H1 (cell line): ENCODE measurements around the gene CPLANE2. TPM values are rescaled to one million over a fixed set of nuclear protein-coding genes. Genes with fewer than 3 reads are reported as not detected.
"Not testable (repeated sequence)": the region's sequence is repeated elsewhere in the genome, so short reads cannot be mapped to it uniquely, and the experiment has no call there.

Experiments used
- CTCF ChIA-PET: fragments of 300-600 bp; sonication (Branson Sonifier 250); formaldehyde crosslinking; loops from one replicate; lab custom pipeline; 2021; ENCODE audit not compliant: partially characterized antibody; lab: Charles Lee
- POLR2A ChIA-PET: fragments of 300-600 bp; sonication (Branson Sonifier 250); formaldehyde crosslinking; loops from one replicate; lab custom pipeline; 2021; ENCODE audit warnings: inconsistent platforms; ENCODE audit not compliant: partially characterized antibody; lab: Charles Lee
- DNase-seq, 2 experiments: peaks; one replicate each; pipeline versions ENCODE4 v3.0.0 to v3.0.0-alpha.2; 2010 to 2022; ENCODE audit warnings: low spot score in 2 of 2, low read depth in 1 of 2, mixed read lengths in 1 of 2
- FAIRE-seq: peaks from 2 replicates; lab custom pipeline; 2011; peaks lifted over from hg19 to GRCh38; lab: Jason Lieb, UNC
- H2AFZ ChIP-seq: 2 replicates; pipeline ENCODE4 v1.8.1; 2012; ENCODE audit warnings: low read length, inconsistent platforms
- H2AK5ac ChIP-seq: 2 replicates; pipeline ENCODE4 v1.6.1; 2013; ENCODE audit warnings: low read depth, low read length
- H2BK120ac ChIP-seq: replicated peaks from 2 replicates; pipeline ENCODE3; 2013; ENCODE audit warnings: low read depth, low read length, inconsistent platforms
- H2BK12ac ChIP-seq: 2 replicates; pipeline ENCODE4 v1.6.1; 2013; ENCODE audit warnings: low read depth, low read length
- H2BK15ac ChIP-seq: 2 replicates; pipeline ENCODE4 v1.6.1; 2013; ENCODE audit warnings: low read length
- H2BK20ac ChIP-seq: 2 replicates; pipeline ENCODE4 v1.6.1; 2013; ENCODE audit warnings: low read length
- H2BK5ac ChIP-seq: 2 replicates; pipeline ENCODE4 v1.6.1; 2013; ENCODE audit warnings: low read depth, low read length
- H3K14ac ChIP-seq: 2 replicates; pipeline ENCODE4 v1.6.1; 2013; ENCODE audit warnings: inconsistent platforms; ENCODE audit not compliant: insufficient read length
- H3K18ac ChIP-seq: 2 replicates; pipeline ENCODE4 v1.6.1; 2013; ENCODE audit warnings: low read length; ENCODE audit errors: extremely low read depth
- H3K23ac ChIP-seq: 2 replicates; pipeline ENCODE4 v1.6.1; 2013; ENCODE audit warnings: inconsistent platforms; ENCODE audit not compliant: insufficient read length
- H3K23me2 ChIP-seq: 2 replicates; pipeline ENCODE4 v1.6.1; 2013; ENCODE audit warnings: low read depth, low read length
- H3K27ac ChIP-seq: 2 replicates; pipeline ENCODE4 v1.6.1; 2011; ENCODE audit warnings: low read depth, low read length, inconsistent platforms
- H3K27me3 ChIP-seq, 4 experiments: replicated peaks in 1 of 4; 1 replicate in 1 of 4; 2 replicates in 3 of 4; pipeline versions ENCODE4 v1.6.1 to v1.8.1; 2011 to 2013; ENCODE audit warnings: low read length in 3 of 4, mild to moderate bottlenecking in 3 of 4, inconsistent platforms in 2 of 4, mixed read lengths in 2 of 4, moderate library complexity in 1 of 4; ENCODE audit not compliant: control insufficient read depth in 3 of 4, insufficient read depth in 3 of 4; ENCODE audit errors: extremely low read depth in 1 of 4
- H3K36me3 ChIP-seq, 4 experiments: 2 replicates each; pipeline versions ENCODE4 v1.6.1 to v1.8.1; 2011 to 2013; ENCODE audit warnings: mild to moderate bottlenecking in 4 of 4, low read length in 3 of 4, moderate library complexity in 2 of 4, control low read depth in 1 of 4, inconsistent platforms in 1 of 4; ENCODE audit not compliant: insufficient read depth in 4 of 4, control insufficient read depth in 2 of 4
- H3K4ac ChIP-seq: replicated peaks from 2 replicates; pipeline ENCODE3; 2013; ENCODE audit warnings: low read length, low read depth, mixed read lengths, inconsistent platforms; ENCODE audit not compliant: insufficient read length
- H3K4me1 ChIP-seq, 4 experiments: replicated peaks in 1 of 4; 1 replicate in 1 of 4; 2 replicates in 3 of 4; pipeline versions ENCODE4 v1.6.1 to v1.8.1; 2011 to 2013; ENCODE audit warnings: low read length in 3 of 4, inconsistent platforms in 2 of 4, mixed read lengths in 1 of 4; ENCODE audit not compliant: insufficient read depth in 4 of 4, control insufficient read depth in 3 of 4
- H3K4me2 ChIP-seq, 2 experiments: 2 replicates each; pipeline versions ENCODE4 v1.6.1 to v1.8.1; 2011 to 2013; ENCODE audit warnings: low read depth in 2 of 2, low read length in 2 of 2, control low read depth in 1 of 2, inconsistent platforms in 1 of 2, mild to moderate bottlenecking in 1 of 2; ENCODE audit not compliant: insufficient read depth in 1 of 2
- H3K4me3 ChIP-seq, 4 experiments: fragments of 200-600, 300-600 bp in 1 of 4; sonication (generic), shearing (Covaris generic), sonication (Bioruptor Twin) in 1 of 4; 2 replicates each; pipeline versions ENCODE4 v1.5.1 to v1.8.1; 2011 to 2016; ENCODE audit warnings: low read length in 4 of 4, low read depth in 3 of 4, control low read depth in 2 of 4, inconsistent platforms in 2 of 4, mild to moderate bottlenecking in 2 of 4, mixed read lengths in 1 of 4, moderate library complexity in 1 of 4; ENCODE audit not compliant: insufficient read depth in 2 of 4; ENCODE audit errors: extremely low read depth in 1 of 4
- H3K56ac ChIP-seq: replicated peaks from 2 replicates; pipeline ENCODE3; 2013; ENCODE audit warnings: low read depth, mild to moderate bottlenecking, mixed read lengths, low read length, inconsistent platforms; ENCODE audit not compliant: insufficient read length
- H3K79me1 ChIP-seq: 2 replicates; pipeline ENCODE4 v1.6.1; 2013; ENCODE audit warnings: low read depth, low read length, control low read depth
- H3K79me2 ChIP-seq, 2 experiments: 2 replicates each; pipeline versions ENCODE4 v1.6.1 to v1.8.1; 2012 to 2013; ENCODE audit warnings: low read length in 2 of 2, mild to moderate bottlenecking in 2 of 2, inconsistent platforms in 1 of 2; ENCODE audit not compliant: insufficient read depth in 2 of 2, control insufficient read depth in 1 of 2
- H3K9ac ChIP-seq, 4 experiments: replicated peaks in 1 of 4; 1 replicate in 1 of 4; 2 replicates in 3 of 4; pipeline versions ENCODE4 v1.6.1 to v1.8.1; 2011 to 2013; ENCODE audit warnings: low read depth in 3 of 4, low read length in 3 of 4, control low read depth in 2 of 4, mild to moderate bottlenecking in 2 of 4, moderate library complexity in 2 of 4, inconsistent platforms in 1 of 4; ENCODE audit errors: extremely low read depth in 1 of 4
- H3K9me3 ChIP-seq, 2 experiments: 2 replicates each; pipeline versions ENCODE4 v1.6.1 to v1.8.1; 2012 to 2013; ENCODE audit warnings: mild to moderate bottlenecking in 2 of 2, moderate library complexity in 2 of 2, control low read depth in 1 of 2, inconsistent platforms in 1 of 2, low read depth in 1 of 2, low read length in 1 of 2, mixed read lengths in 1 of 2; ENCODE audit not compliant: insufficient read depth in 2 of 2
- H4K20me1 ChIP-seq, 2 experiments: replicated peaks in 1 of 2; 2 replicates each; pipeline versions ENCODE3 to v1.8.1; 2011 to 2013; ENCODE audit warnings: inconsistent platforms in 2 of 2, low read length in 2 of 2, mild to moderate bottlenecking in 1 of 2; ENCODE audit not compliant: insufficient read depth in 2 of 2, control insufficient read depth in 1 of 2
- H4K5ac ChIP-seq: 2 replicates; pipeline ENCODE4 v1.6.1; 2013; ENCODE audit warnings: low read length, low read depth, mixed read lengths, inconsistent platforms; ENCODE audit not compliant: insufficient read length
- H4K8ac ChIP-seq: 2 replicates; pipeline ENCODE4 v1.8.0; 2013; ENCODE audit warnings: mild to moderate bottlenecking, moderate library complexity, low read length, inconsistent platforms; ENCODE audit not compliant: insufficient read depth; ENCODE audit errors: extremely low read depth
- H4K91ac ChIP-seq: replicated peaks from 2 replicates; pipeline ENCODE3; 2013; ENCODE audit warnings: low read length, mixed read lengths, inconsistent platforms; ENCODE audit not compliant: insufficient read length
- WGBS, 2 experiments: shearing (Covaris generic) in 1 of 2; methylation state at CpG; one replicate each; pipeline versions ENCODE4 v1.1.6 to v1.1.7; 2013 to 2015; ENCODE audit warnings: low lambda C conversion rate in 2 of 2, mixed read lengths in 2 of 2, inconsistent platforms in 1 of 2, low coverage in 1 of 2, missing lambda C conversion rate in 1 of 2; ENCODE audit not compliant: insufficient replicate concordance in 2 of 2, insufficient coverage in 1 of 2, insufficient read length in 1 of 2; ENCODE audit errors: extremely low coverage in 1 of 2, missing lambda C conversion rate in 1 of 2; 5-methylcytosine and 5-hydroxymethylcytosine counted together
- polyA plus RNA-seq, 7 experiments: library from polyadenylated mRNA; depleted of rRNA in 3 of 7; stranded (reverse) in 5 of 7; unstranded in 2 of 7; fragments of >200 nt in 5 of 7; fragments of 200-250 nt in 2 of 7; gene quantifications; 1 replicate in 5 of 7; 2 replicates in 1 of 7; 4 replicates in 1 of 7; pipeline versions ENCODE4 v1.2.1 to v1.2.3, GENCODE V29; 2011 to 2013; ENCODE audit warnings: missing spikeins in 2 of 7, mixed read lengths in 2 of 7
- total RNA-seq: library from RNA; stranded (reverse); fragmentation: NEBNext Ultra II Directional; extraction: Animal tissue kit (Norgen Biotek cat#: 25700); gene quantifications from 2 replicates; pipeline ENCODE4 v1.2.1, GENCODE V29; 2021

CPLANE2 gene
- total and polyA plus RNA-seq, 2 of the 8 experiments (the other 6 are each of a cell fraction or from before 2014, with no cell fraction given) = 2.3 to 2.5 TPM

- not testable (repeated sequence) for H2BK120ac ChIP-seq, H3K27ac ChIP-seq, H2AFZ ChIP-seq, H4K5ac ChIP-seq, H3K9ac ChIP-seq, H3K56ac ChIP-seq, H2BK12ac ChIP-seq, H4K20me1 ChIP-seq, H3K4ac ChIP-seq, H3K18ac ChIP-seq, H2AK5ac ChIP-seq, H3K4me2 ChIP-seq, FAIRE-seq, H3K14ac ChIP-seq, H4K91ac ChIP-seq, H3K79me1 ChIP-seq, H3K23ac ChIP-seq, DNase-seq, H3K36me3 ChIP-seq, H4K8ac ChIP-seq, H2BK15ac ChIP-seq, H3K79me2 ChIP-seq, H2BK5ac ChIP-seq, H3K9me3 ChIP-seq, H2BK20ac ChIP-seq, H3K4me3 ChIP-seq
- peaks cover 0 to 15% (median 10%) of the 10 kb centered on the region in 4 experiments; a peak in 5 of 7 replicates for H3K4me1 ChIP-seq
- peaks cover 16% of the 10 kb centered on the region for H3K23me2 ChIP-seq
- WGBS, 2 experiments = 93% methylated on average over 14 of the region's 14 CpGs; no CpG with 5 or more reads in 1 of the 2 experiments
- ChIA-PET CTCF (interaction anchor here (0.7 to 3.8 kb wide), 4 partner anchors 13 to 140 kb away, joined by 3 to 21 read pairs (median 4); no protein-coding TSS in a partner anchor), POLR2A (interaction anchor here (1.2 kb wide), 2 partner anchors 10 to 14 kb away, joined by 4 read pairs; no protein-coding TSS in a partner anchor)
- H3K27me3 ChIP-seq = peaks cover 14 to 40% (median 29%) of the 10 kb centered on the region in 4 experiments
Measured at GRCh38 chr1:16222716-16223115, 14.3 kb downstream of the CPLANE2 start.
